Neural progenitor cell (in vitro differentiated cells): ENCODE results near the gene SLCO3A1.

Experiments
- CTCF ChIP-seq: fragments of 200-600 bp; sonication (generic); IDR thresholded peaks from 2 replicates; pipeline ENCODE4 v1.5.1; 2017; ENCODE audit warnings: antibody characterized with exemption, mild to moderate bottlenecking
- EZH2 ChIP-seq: fragments of 200-600 bp; sonication (generic); IDR thresholded peaks from 2 replicates; pipeline ENCODE4 v1.6.1; 2017; ENCODE audit warnings: antibody characterized with exemption, mild to moderate bottlenecking, moderate library complexity
- EZH2phosphoT487 ChIP-seq: fragments of 200-600 bp; sonication (generic); IDR thresholded peaks from 2 replicates; pipeline ENCODE4 v1.6.1; 2017; ENCODE audit warnings: antibody characterized with exemption

- no peak for TF ChIP-seq EZH2
- TF ChIP-seq CTCF = no peak
- TF ChIP-seq EZH2phosphoT487 = no peak
Observed at GRCh38 chr15:92116330-92116729, 262.8 kb downstream of the SLCO3A1 start.
